ENCODE results near the gene ANAPC2.

ANAPC2 gene

GRCh38 chr9:137192859-137193258 is 4.5 kb upstream of the ANAPC2 start:
- no peak for DNase-seq (ENCODE audit: low read depth)

GRCh38 chr9:137192448-137192780 is 4.1 kb upstream of the ANAPC2 start:
- DNase-seq (ENCODE audit: low read depth): no peak

- DNase-seq (ENCODE audit: low read depth): no peak
Measured at GRCh38 chr9:137191691-137192447, 3.5 kb upstream of the ANAPC2 start.

GRCh38 chr9:137191245-137191644 is 2.9 kb upstream of the ANAPC2 start:
- DNase-seq (ENCODE audit: low read depth): no peak

- DNase-seq (ENCODE audit: low read depth): no peak
Measured at GRCh38 chr9:137190315-137190856, 2.0 kb upstream of the ANAPC2 start.

GRCh38 chr9:137189297-137190295 is 1.2 kb upstream of the ANAPC2 start:
- DNase-seq (ENCODE audit: low read depth): no peak

- no peak for DNase-seq (ENCODE audit: low read depth)
Measured at GRCh38 chr9:137188086-137188489, 272 bp downstream of the ANAPC2 start.

GRCh38 chr9:137187386-137187785 is 974 bp downstream of the ANAPC2 start:
- DNase-seq (ENCODE audit: low read depth): no peak

- DNase-seq (ENCODE audit: low read depth): no peak
Measured at GRCh38 chr9:137186385-137186784, 2.0 kb downstream of the ANAPC2 start.

- no peak for DNase-seq (ENCODE audit: low read depth)
Measured at GRCh38 chr9:137185921-137186320, 2.4 kb downstream of the ANAPC2 start.

GRCh38 chr9:137184881-137185660 is 3.3 kb downstream of the ANAPC2 start:
- no peak for DNase-seq (ENCODE audit: low read depth)

- DNase-seq (ENCODE audit: low read depth): no peak
Measured at GRCh38 chr9:137183980-137184595, 4.3 kb downstream of the ANAPC2 start.

- DNase-seq (ENCODE audit: low read depth): no peak
Measured at GRCh38 chr9:137182836-137183235, 5.5 kb downstream of the ANAPC2 start.

- no peak for DNase-seq (ENCODE audit: low read depth)
Measured at GRCh38 chr9:137181680-137182079, 6.7 kb downstream of the ANAPC2 start.

GRCh38 chr9:137180491-137180890 is 7.9 kb downstream of the ANAPC2 start:
- no peak for DNase-seq (ENCODE audit: low read depth)

- no peak for DNase-seq (ENCODE audit: low read depth)
Measured at GRCh38 chr9:137179761-137180160, 8.6 kb downstream of the ANAPC2 start.

GRCh38 chr9:137178939-137179630 is 9.3 kb downstream of the ANAPC2 start:
- no peak for DNase-seq (ENCODE audit: low read depth)

GRCh38 chr9:137178201-137178938 is 10.0 kb downstream of the ANAPC2 start:
- no peak for DNase-seq (ENCODE audit: low read depth)

GRCh38 chr9:137176302-137177182 is 11.8 kb downstream of the ANAPC2 start:
- DNase-seq (ENCODE audit: low read depth): no peak

Data from T-helper 22 cell (primary cell).